Liver (tissue), 9 donors: Measurements from ENCODE around the gene CLN3. TPM values are rescaled to one million over a fixed set of nuclear protein-coding genes. Genes with fewer than 3 reads are reported as not detected.
"Not testable (repeated sequence)": the region's sequence is repeated elsewhere in the genome, so short reads cannot be mapped to it uniquely, and the experiment has no call there.

ENCODE experiments used
- DNase-seq: peaks from one replicate; pipeline ENCODE4 v3.0.0-alpha.2; 2017; ENCODE audit warnings: low spot score
- H3K27ac ChIP-seq, 2 donors: one replicate each; pipeline ENCODE4 v1.7.0; 2013; ENCODE audit warnings: inconsistent platforms in 2 of 2, low read length in 2 of 2, control low read depth in 1 of 2, low read depth in 1 of 2, mild to moderate bottlenecking in 1 of 2
- H3K27me3 ChIP-seq, 4 donors: one replicate each; pipeline versions ENCODE4 v1.6.1 to v1.7.0; 2013; ENCODE audit warnings: low read length in 3 of 4, inconsistent platforms in 1 of 4, mild to moderate bottlenecking in 1 of 4, moderate library complexity in 1 of 4; ENCODE audit not compliant: control insufficient read depth in 4 of 4, insufficient read depth in 4 of 4
- H3K36me3 ChIP-seq, 4 donors: one replicate each; pipeline versions ENCODE4 v1.6.1 to v1.7.0; 2013; ENCODE audit warnings: low read length in 3 of 4, mild to moderate bottlenecking in 3 of 4, low read depth in 1 of 4, moderate library complexity in 1 of 4; ENCODE audit not compliant: control insufficient read depth in 4 of 4, insufficient read depth in 3 of 4
- H3K4me1 ChIP-seq, 4 donors: one replicate each; pipeline versions ENCODE4 v1.6.1 to v1.7.0; 2013; ENCODE audit warnings: low read length in 3 of 4, mild to moderate bottlenecking in 3 of 4, moderate library complexity in 1 of 4; ENCODE audit not compliant: control insufficient read depth in 4 of 4, insufficient read depth in 4 of 4
- H3K4me3 ChIP-seq, 3 donors: one replicate each; pipeline versions ENCODE4 v1.6.1 to v1.7.0; 2013; ENCODE audit warnings: low read length in 3 of 3, control low read depth in 1 of 3, low read depth in 1 of 3, mild to moderate bottlenecking in 1 of 3
- H3K9ac ChIP-seq, 2 donors: one replicate each; pipeline ENCODE4 v1.7.0; 2013; ENCODE audit warnings: low read length in 2 of 2, mild to moderate bottlenecking in 2 of 2, moderate library complexity in 2 of 2, control low read depth in 1 of 2, low read depth in 1 of 2
- H3K9me3 ChIP-seq, 4 donors: one replicate each; pipeline versions ENCODE4 v1.6.1 to v1.7.0; 2013; ENCODE audit warnings: low read length in 3 of 4; ENCODE audit not compliant: control insufficient read depth in 4 of 4
- WGBS: extraction: QIAGEN DNeasy Blood & Tissue Kit; methylation state at CpG from one replicate; pipeline ENCODE4 v1.1.7; 2013; 5-methylcytosine and 5-hydroxymethylcytosine counted together
- polyA plus RNA-seq, 2 donors: library from polyadenylated mRNA; stranded (reverse) in 1 of 2; unstranded in 1 of 2; fragments of 200-250 nt in 1 of 2; fragments of >200 nt in 1 of 2; fragmentation: Nextera tagmentation in 1 of 2; extraction: Ambion mirVana in 1 of 2; gene quantifications; one replicate each; pipeline versions ENCODE4 v1.2.1 to v1.2.3, GENCODE V29; 2013 to 2015
- total RNA-seq, 2 donors: library from RNA; depleted of rRNA; stranded (reverse); fragments of >200 nt; gene quantifications; one replicate each; pipeline ENCODE4 v1.2.3, GENCODE V29; 2014
- TF ChIP-seq, protein P1 (sequence below): IDR thresholded peaks from 2 replicates; pipeline ENCODE4 v1.6.1; 2016; ENCODE audit warnings: antibody characterized with exemption
- TF ChIP-seq, protein P2 (sequence below): IDR thresholded peaks from 2 replicates; pipeline ENCODE4 v1.6.1; 2016; ENCODE audit warnings: antibody characterized with exemption
- donor health status: healthy.
- donor health status: healthy.
- donor health status: healthy.
- donor health status: healthy.
- donor health status: healthy.

The CLN3 gene
- total and polyA plus RNA-seq, 4 donors, result 16.1 to 23.6 (median 19.3) TPM

DNA sequence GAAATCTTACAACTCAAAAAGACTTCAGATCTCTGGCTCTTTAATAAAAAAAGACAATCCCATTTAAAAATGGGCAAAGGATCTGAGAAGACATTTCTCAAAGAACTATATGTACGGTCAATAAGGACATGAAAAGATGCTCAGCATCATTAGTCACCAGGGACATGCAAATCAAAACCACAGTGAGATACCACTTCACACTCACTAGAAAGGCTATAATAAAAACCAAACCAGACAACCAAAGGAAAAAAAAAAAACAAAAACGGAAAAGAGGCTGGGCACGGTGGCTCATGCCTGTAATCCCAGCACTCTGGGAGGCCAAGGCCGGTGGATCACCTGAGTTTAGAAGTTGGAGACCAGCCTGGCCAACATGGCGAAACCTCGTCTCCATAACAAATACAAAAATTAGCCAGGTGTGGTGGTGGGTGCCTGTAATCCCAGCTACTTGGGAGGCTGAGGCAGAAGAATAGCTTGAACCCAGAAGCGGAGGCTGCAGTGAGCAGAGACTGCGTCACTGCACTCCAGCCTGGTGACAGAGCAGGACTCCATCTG, 18.1 kb downstream of the CLN3 start (continued):
- TF ChIP-seq, protein P1, sequence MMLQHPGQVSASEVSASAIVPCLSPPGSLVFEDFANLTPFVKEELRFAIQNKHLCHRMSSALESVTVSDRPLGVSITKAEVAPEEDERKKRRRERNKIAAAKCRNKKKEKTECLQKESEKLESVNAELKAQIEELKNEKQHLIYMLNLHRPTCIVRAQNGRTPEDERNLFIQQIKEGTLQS, result no peak
- TF ChIP-seq, protein P2, sequence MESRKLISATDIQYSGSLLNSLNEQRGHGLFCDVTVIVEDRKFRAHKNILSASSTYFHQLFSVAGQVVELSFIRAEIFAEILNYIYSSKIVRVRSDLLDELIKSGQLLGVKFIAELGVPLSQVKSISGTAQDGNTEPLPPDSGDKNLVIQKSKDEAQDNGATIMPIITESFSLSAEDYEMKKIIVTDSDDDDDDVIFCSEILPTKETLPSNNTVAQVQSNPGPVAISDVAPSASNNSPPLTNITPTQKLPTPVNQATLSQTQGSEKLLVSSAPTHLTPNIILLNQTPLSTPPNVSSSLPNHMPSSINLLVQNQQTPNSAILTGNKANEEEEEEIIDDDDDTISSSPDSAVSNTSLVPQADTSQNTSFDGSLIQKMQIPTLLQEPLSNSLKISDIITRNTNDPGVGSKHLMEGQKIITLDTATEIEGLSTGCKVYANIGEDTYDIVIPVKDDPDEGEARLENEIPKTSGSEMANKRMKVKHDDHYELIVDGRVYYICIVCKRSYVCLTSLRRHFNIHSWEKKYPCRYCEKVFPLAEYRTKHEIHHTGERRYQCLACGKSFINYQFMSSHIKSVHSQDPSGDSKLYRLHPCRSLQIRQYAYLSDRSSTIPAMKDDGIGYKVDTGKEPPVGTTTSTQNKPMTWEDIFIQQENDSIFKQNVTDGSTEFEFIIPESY, result no peak

DNA sequence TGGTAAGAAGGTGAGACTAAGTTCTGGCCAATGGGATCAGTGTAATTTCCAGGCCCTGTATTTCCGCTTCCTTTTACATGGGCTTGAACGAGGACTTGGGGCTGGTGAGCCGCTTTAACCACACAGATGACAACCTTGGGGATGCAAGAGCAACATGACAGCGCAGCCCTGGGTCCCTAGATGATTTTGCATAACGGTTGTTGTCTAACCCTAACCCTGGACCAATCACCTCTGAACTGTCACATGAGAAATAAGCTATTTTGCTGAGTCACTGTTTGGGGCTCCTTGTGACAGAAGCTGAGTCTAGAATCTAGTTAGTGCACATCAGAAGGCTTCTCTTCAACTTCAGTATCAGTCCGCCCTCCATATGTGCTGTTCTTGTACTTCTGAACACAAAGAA, 44.8 kb downstream of the CLN3 start:
- H3K27me3 ChIP-seq, H3K4me3 ChIP-seq, DNase-seq, H3K9me3 ChIP-seq, H3K36me3 ChIP-seq, H3K4me1 ChIP-seq, H3K9ac ChIP-seq, H3K27ac ChIP-seq: not testable (repeated sequence)
- no CpG with 5 or more reads among the region's 6 CpGs for WGBS

DNA sequence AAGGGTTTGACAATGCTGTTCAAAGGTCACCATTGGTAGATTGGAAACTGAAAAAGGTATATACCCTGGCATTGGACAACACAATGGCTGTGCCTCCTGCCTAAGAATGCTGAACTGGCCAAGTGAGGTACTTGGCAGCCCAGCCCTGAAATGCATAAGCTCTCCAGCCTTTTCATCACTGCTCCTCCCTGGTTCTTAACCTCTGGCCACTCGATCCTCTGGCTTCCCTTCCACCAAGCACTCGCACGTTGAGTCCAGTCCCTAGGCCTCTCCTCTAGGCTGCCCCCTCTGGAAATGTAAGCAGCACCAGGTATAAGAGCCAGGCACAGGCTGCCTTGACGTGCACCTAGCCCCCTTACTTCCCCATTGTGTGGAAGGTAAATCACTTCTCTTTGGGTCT, 45.5 kb downstream of the CLN3 start:
- not testable (repeated sequence) for H3K4me3 ChIP-seq, H3K27me3 ChIP-seq, H3K36me3 ChIP-seq, H3K4me1 ChIP-seq, H3K27ac ChIP-seq, H3K9me3 ChIP-seq, H3K9ac ChIP-seq, DNase-seq
- WGBS, result no CpG with 5 or more reads among the region's 4 CpGs

DNA sequence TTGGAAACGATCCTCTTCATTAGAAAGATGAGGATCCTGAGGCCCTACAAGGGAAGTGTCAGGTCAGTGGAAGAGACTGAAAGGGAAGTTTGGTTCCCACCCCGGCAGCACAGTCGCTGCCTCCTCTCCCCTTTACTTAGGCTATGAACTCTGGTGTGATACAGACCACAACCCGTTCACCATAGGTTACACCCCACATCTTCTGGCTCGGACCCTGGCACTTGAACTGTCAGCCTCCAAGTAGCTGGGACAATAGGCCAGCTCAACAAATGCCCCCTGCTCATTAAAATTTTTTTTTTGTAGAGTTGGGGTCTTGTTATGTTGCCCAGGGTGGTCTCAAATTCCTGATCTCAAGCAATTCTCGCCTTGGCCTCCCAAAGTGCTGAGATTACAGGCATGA, 47.9 kb downstream of the CLN3 start:
- not testable (repeated sequence) for H3K36me3 ChIP-seq, DNase-seq, H3K27ac ChIP-seq, H3K4me1 ChIP-seq, H3K9me3 ChIP-seq, H3K9ac ChIP-seq, H3K4me3 ChIP-seq, H3K27me3 ChIP-seq
- 89% methylated on average over 4 of the region's 6 CpGs for WGBS

DNA sequence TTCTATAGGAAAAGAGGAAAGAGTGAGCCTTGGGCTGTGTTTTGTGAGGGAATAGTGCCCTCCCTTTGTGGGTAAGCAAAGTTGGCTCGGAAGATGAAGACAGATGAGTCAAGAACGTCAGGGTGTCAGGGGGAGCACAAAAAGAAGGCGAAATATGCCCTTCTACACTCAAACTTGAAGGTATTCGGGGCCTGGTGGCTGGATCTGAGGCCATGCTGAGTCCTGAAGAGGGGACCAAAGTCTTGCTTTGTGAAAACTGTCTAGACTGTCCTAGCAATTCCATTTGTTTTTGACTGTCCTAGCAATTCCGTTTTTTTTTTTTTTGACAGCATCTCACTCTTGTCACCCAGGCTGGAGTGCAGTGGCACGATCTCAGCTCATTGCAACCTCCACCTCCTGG, 53.0 kb downstream of the CLN3 start:
- not testable (repeated sequence) for H3K4me3 ChIP-seq, H3K27me3 ChIP-seq, H3K9me3 ChIP-seq, H3K4me1 ChIP-seq, H3K9ac ChIP-seq, DNase-seq, H3K27ac ChIP-seq, H3K36me3 ChIP-seq
- WGBS, result 67% methylated on average over 3 of the region's 6 CpGs

DNA sequence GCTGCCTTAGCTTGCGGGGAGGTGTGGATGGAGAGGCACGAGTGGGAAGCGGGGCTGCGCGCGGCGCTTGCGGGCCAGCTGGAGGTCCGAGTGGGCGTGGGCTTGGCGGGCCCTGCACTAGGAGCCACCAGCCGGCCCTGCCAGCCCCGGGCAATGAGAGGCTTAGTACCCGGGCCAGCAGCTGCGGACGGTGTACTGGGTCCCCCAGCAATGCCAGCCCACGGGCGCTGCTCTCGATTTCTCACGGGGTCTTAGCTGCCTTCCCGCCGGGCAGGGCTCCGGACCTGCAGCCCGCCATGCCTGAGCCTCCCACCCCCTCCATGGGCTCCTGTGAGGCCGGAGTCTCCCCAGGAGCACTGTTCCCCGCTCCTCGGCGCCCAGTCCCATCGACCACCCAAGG, 56.5 kb downstream of the CLN3 start:
- not testable (repeated sequence) for H3K27ac ChIP-seq, H3K9ac ChIP-seq, H3K4me1 ChIP-seq, H3K9me3 ChIP-seq, H3K4me3 ChIP-seq, DNase-seq, H3K27me3 ChIP-seq, H3K36me3 ChIP-seq
- 97% methylated on average over 21 of the region's 29 CpGs for WGBS

Other genes starting within 250 kb of the CLN3 start
- gene SBK1, start 199.5 kb downstream of the CLN3 start, total RNA-seq, result under 1 TPM; 0.05 to 0.08 TPM
- under 1 TPM in 1 of 2 donors, not detected in 1; 0.07 TPM for gene SBK1, start 199.5 kb downstream of the CLN3 start, polyA plus RNA-seq
- gene NPIPB6, start 128.6 kb downstream of the CLN3 start, total RNA-seq, result under 1 TPM; 0.42 to 0.75 TPM
- gene NPIPB6, start 128.6 kb downstream of the CLN3 start, polyA plus RNA-seq, result not detected
- gene EIF3CL, start 88.2 kb downstream of the CLN3 start, total RNA-seq, result 100 to 1,000 TPM in 1 of 2 donors, 10 to 100 TPM in 1; 81.8 to 103 TPM
- 10 to 100 TPM in 1 of 2 donors, under 1 TPM in 1; 0.11 to 54.4 TPM for gene EIF3CL, start 88.2 kb downstream of the CLN3 start, polyA plus RNA-seq
- not detected for gene NPIPB7, start 19.7 kb downstream of the CLN3 start, total RNA-seq
- gene NPIPB7, start 19.7 kb downstream of the CLN3 start, polyA plus RNA-seq, result not detected
- 1 to 10 TPM; 1.3 to 1.5 TPM for gene APOBR, start 2.6 kb upstream of the CLN3 start, total RNA-seq
- gene APOBR, start 2.6 kb upstream of the CLN3 start, polyA plus RNA-seq, result 1 to 10 TPM in 1 of 2 donors, under 1 TPM in 1; 0.28 to 1.4 TPM
- 1 to 10 TPM in 1 of 2 donors, under 1 TPM in 1; 0.33 to 2.5 TPM for gene IL27, start 14.8 kb upstream of the CLN3 start, total RNA-seq
- gene IL27, start 14.8 kb upstream of the CLN3 start, polyA plus RNA-seq, result 1 to 10 TPM; 2.2 to 4.1 TPM
- gene NUPR1, start 46.9 kb upstream of the CLN3 start, total RNA-seq, result 10 to 100 TPM; 10.9 to 16.1 TPM
- gene NUPR1, start 46.9 kb upstream of the CLN3 start, polyA plus RNA-seq, result 100 to 1,000 TPM; 109 to 305 TPM
- gene SGF29, start 61.8 kb upstream of the CLN3 start, total RNA-seq, result 10 to 100 TPM in 1 of 2 donors, 1 to 10 TPM in 1; 6.5 to 11.5 TPM
- gene SGF29, start 61.8 kb upstream of the CLN3 start, polyA plus RNA-seq, result 10 to 100 TPM in 1 of 2 donors, 1 to 10 TPM in 1; 9.4 to 18.1 TPM
- gene SULT1A2, start 105.0 kb upstream of the CLN3 start, total RNA-seq, result 10 to 100 TPM in 1 of 2 donors, 1 to 10 TPM in 1; 1.6 to 19.2 TPM
- 10 to 100 TPM; 10.6 to 29.4 TPM for gene SULT1A2, start 105.0 kb upstream of the CLN3 start, polyA plus RNA-seq
- 10 to 100 TPM; 25.3 to 94.5 TPM for gene SULT1A1, start 118.0 kb upstream of the CLN3 start, total RNA-seq
- 100 to 1,000 TPM; 110 to 143 TPM for gene SULT1A1, start 118.0 kb upstream of the CLN3 start, polyA plus RNA-seq
- gene NPIPB8, start 146.0 kb upstream of the CLN3 start, total RNA-seq, result under 1 TPM in 1 of 2 donors, not detected in 1; 0.08 TPM
- gene NPIPB8, start 146.0 kb upstream of the CLN3 start, polyA plus RNA-seq, result under 1 TPM in 1 of 2 donors, not detected in 1; 0.53 TPM
- 100 to 1,000 TPM; 114 to 117 TPM for gene EIF3C, start 219.4 kb upstream of the CLN3 start, total RNA-seq
- gene EIF3C, start 219.4 kb upstream of the CLN3 start, polyA plus RNA-seq, result 100 to 1,000 TPM; 212 TPM